Ovary (tissue), 9 donors: ENCODE measurements around the gene PRDX6. TPM values are rescaled to one million over a fixed set of nuclear protein-coding genes. Genes with fewer than 3 reads are reported as not detected.
A peak's percentile ranks its signal among the peaks of the same experiment; 100 is the strongest.
"Not testable (repeated sequence)": the region's sequence is repeated elsewhere in the genome, so short reads cannot be mapped to it uniquely, and the experiment has no call there.

Experiments
- DNase-seq, 5 donors: peaks; one replicate each; pipeline ENCODE4 v3.0.0-alpha.2; 2019 to 2020
- H3K27ac ChIP-seq, 2 donors: fragments of 200-600 bp; one replicate each; pipeline versions ENCODE4 v1.5.1 to v1.8.0; 2019 to 2022
- H3K27me3 ChIP-seq: fragments of 200-600 bp; one replicate; pipeline ENCODE4 v1.8.0; 2022
- H3K36me3 ChIP-seq: fragments of 200-600 bp; sonication (generic); one replicate; pipeline ENCODE4 v1.5.1; 2019
- H3K4me1 ChIP-seq: one replicate; pipeline ENCODE4 v1.8.1; 2013; ENCODE audit warnings: mild to moderate bottlenecking, moderate library complexity; ENCODE audit not compliant: insufficient read depth
- H3K4me3 ChIP-seq: fragments of 200-600 bp; sonication (generic); one replicate; pipeline ENCODE4 v1.5.1; 2017
- H3K9me3 ChIP-seq, 2 donors: fragments of 200-600 bp in 1 of 2; sonication (generic) in 1 of 2; one replicate each; pipeline versions ENCODE4 v1.5.1 to v1.8.1; 2013 to 2019; ENCODE audit warnings: mild to moderate bottlenecking in 1 of 2, moderate library complexity in 1 of 2
- EP300 ChIP-seq: sonication (generic); formaldehyde crosslinking; IDR thresholded peaks from one replicate; pipeline ENCODE4 v1.6.1; 2017; ENCODE audit warnings: antibody characterized with exemption
- POLR2A ChIP-seq: fragments of 450-650 bp; IDR thresholded peaks from one replicate; pipeline ENCODE4 v1.6.1; 2017; ENCODE audit warnings: antibody characterized with exemption, mild to moderate bottlenecking, moderate library complexity
- WGBS, 3 donors: extraction: QIAGEN DNeasy Blood & Tissue Kit in 1 of 3; methylation state at CpG; one replicate each; pipeline versions ENCODE4 v1.1.5 to v1.1.7; 2013 to 2017; 5-methylcytosine and 5-hydroxymethylcytosine counted together
- intact Hi-C, 4 donors: fragments of 100-400 bp; cut with DNase I; formaldehyde crosslinking; loops; one replicate each; pipeline versions ENCODE4 v1.11.0 to v1.15.1; 2022 to 2023
- polyA plus RNA-seq, 2 donors: library from polyadenylated mRNA; stranded (reverse); fragments of 200-250 nt in 1 of 2; fragments of 350-450 nt in 1 of 2; fragmentation: Illumina TruSeq in 1 of 2; extraction: RNeasy Lipid Tissue Mini Kit (QIAGEN cat#74804) in 1 of 2; gene quantifications; one replicate each; pipeline ENCODE4 v1.2.3, GENCODE V29; 2013 to 2014
- total RNA-seq, 7 donors: library from RNA; depleted of rRNA in 2 of 7; stranded (reverse); fragments of >200 nt in 2 of 7; fragmentation: NEBNext Ultra II Directional in 3 of 7; extraction: Animal tissue kit (Norgen Biotek cat#: 25700) in 3 of 7; gene quantifications; one replicate each; pipeline versions ENCODE4 v1.1.0 to v1.2.4, GENCODE V29; 2016 to 2023
- TF ChIP-seq, protein P1 (sequence below), 3 donors: fragments of 450-650 bp in 2 of 3; fragments of 200-600 bp in 1 of 3; IDR thresholded peaks; one replicate each; pipeline versions ENCODE4 v1.5.1 to v1.8.0; 2016 to 2022; ENCODE audit warnings: antibody characterized with exemption in 3 of 3, mild to moderate bottlenecking in 1 of 3
- donor health status: DM: no; HTN: no; CAD: no; lungs with moderate emphysema.
- donor health status: DM: no; HTN: no; CAD: no.
- donor health status: Bipolar disorder and iron deficiency.
- donor health status: DM: yes; HTN: yes; CAD: no.
- donor health status: DM: no; HTN: no; CAD: no.
- donor health status: DM: yes; HTN: yes; CAD: no.

PRDX6 gene
- total and polyA plus RNA-seq, 9 donors = 111 to 278 (median 198) TPM

- Histone ChIP-seq H3K4me1 (no peaks in the 10 kb centered on the region), H3K36me3 (no peaks in the 10 kb centered on the region), H3K27ac (no peak overlapping the region), H3K9me3 (peaks cover 0 to 7% of the 10 kb centered on the region in 2 donors), H3K4me3 (no peak overlapping the region), H3K27me3 (no peaks in the 10 kb centered on the region)
- WGBS, 3 donors = 86 to 93% (median 93%) methylated on average over 3 of the region's 3 CpGs
- intact Hi-C loops = no loop called here
- TF ChIP-seq, protein P1, sequence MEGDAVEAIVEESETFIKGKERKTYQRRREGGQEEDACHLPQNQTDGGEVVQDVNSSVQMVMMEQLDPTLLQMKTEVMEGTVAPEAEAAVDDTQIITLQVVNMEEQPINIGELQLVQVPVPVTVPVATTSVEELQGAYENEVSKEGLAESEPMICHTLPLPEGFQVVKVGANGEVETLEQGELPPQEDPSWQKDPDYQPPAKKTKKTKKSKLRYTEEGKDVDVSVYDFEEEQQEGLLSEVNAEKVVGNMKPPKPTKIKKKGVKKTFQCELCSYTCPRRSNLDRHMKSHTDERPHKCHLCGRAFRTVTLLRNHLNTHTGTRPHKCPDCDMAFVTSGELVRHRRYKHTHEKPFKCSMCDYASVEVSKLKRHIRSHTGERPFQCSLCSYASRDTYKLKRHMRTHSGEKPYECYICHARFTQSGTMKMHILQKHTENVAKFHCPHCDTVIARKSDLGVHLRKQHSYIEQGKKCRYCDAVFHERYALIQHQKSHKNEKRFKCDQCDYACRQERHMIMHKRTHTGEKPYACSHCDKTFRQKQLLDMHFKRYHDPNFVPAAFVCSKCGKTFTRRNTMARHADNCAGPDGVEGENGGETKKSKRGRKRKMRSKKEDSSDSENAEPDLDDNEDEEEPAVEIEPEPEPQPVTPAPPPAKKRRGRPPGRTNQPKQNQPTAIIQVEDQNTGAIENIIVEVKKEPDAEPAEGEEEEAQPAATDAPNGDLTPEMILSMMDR (IDR thresholded peaks at IDR 0.05) = no peak
- TF ChIP-seq POLR2A (no peak), EP300 (no peak)
- DNase-seq = no peak
These were observed 7.5 kb upstream of the PRDX6 start for GRCh38 chr1:173469656-173470055.

DNA sequence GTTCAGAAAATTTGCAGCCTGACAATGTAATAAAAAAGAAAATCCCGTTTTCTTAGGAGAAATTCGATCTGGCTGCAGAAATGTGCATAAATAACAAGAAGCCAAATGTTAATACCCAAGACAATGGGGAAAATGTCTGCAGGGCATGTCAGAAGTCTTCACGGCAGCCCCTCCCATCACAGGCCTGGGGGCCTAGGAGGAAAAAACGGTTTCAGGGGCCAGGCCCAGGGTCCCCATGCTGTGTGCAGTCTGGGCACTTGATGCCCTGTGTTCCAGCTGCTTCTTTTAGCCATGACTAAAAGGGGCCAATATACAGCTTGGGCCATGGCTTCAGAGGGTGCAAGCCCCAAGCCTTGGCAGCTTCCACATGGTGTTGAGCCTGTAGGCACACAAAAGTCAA is 6.5 kb upstream of the PRDX6 start:
- Histone ChIP-seq H3K4me1 (no peaks in the 10 kb centered on the region), H3K27ac (no peak overlapping the region), H3K27me3 (no peaks in the 10 kb centered on the region), H3K36me3 (no peaks in the 10 kb centered on the region), H3K4me3 (no peak overlapping the region), H3K9me3 (peaks cover 0 to 7% of the 10 kb centered on the region in 2 donors)
- no peak for TF ChIP-seq EP300
- no peak for TF ChIP-seq POLR2A
- TF ChIP-seq, protein P1 (IDR thresholded peaks at IDR 0.05) = no peak
- intact Hi-C loops = no loop called here
- no peak for DNase-seq
- 92 to 95% (median 94%) methylated on average over 4 of the region's 4 CpGs for WGBS, 3 donors

DNA sequence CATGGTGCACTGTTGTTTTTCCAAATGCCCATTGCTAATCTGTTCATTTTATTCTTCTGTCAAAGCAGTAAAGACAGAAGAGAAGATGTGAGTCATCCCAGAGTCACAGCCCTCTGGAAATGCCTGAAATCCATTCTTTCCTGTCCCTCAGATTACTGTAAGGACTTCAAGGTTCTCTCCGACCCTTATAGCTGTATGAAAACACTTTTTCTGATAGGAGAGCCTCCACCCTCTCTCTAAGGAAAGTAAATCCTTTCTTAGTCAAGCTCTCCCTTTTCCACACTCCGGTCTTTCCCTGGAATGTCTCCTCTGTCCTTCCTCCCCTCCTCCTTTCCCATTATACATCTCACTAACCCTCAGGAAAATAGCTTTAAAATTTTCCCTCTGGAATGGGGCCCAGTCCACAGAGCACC is 3.5 kb upstream of the PRDX6 start:
- H3K27me3 ChIP-seq = no peaks in the 10 kb centered on the region
- WGBS, 3 donors = 12 to 35% (median 14%) methylated on average over 2 of the region's 2 CpGs
- H3K36me3 ChIP-seq = no peaks in the 10 kb centered on the region
- TF ChIP-seq POLR2A = no peak
- peaks cover 0 to 7% of the 10 kb centered on the region in 2 donors for H3K9me3 ChIP-seq
- peaks cover 3% of the 10 kb centered on the region for H3K4me1 ChIP-seq
- intact Hi-C loops = no loop called here
- peak overlapping the region in 1 of 2 donors; percentile 25 for H3K27ac ChIP-seq
- H3K4me3 ChIP-seq = no peak overlapping the region
- no peak for DNase-seq

GRCh38 chr1:173474097-173474779 is 2.9 kb upstream of the PRDX6 start:
- Histone ChIP-seq H3K4me1 (peaks cover 4% of the 10 kb centered on the region), H3K27me3 (no peaks in the 10 kb centered on the region), H3K27ac (peak overlapping the region in 1 of 2 donors; percentile 25), H3K36me3 (no peaks in the 10 kb centered on the region), H3K4me3 (no peak overlapping the region), H3K9me3 (peaks cover 0 to 7% of the 10 kb centered on the region in 2 donors)
- no peak for DNase-seq
- 76 to 87% (median 82%) methylated on average over 5 of the region's 5 CpGs for WGBS, 3 donors
- intact Hi-C loops = no loop called here
- TF ChIP-seq POLR2A (no peak), EP300 (no peak)
- TF ChIP-seq, protein P1 (IDR thresholded peaks at IDR 0.05) = no peak

DNA sequence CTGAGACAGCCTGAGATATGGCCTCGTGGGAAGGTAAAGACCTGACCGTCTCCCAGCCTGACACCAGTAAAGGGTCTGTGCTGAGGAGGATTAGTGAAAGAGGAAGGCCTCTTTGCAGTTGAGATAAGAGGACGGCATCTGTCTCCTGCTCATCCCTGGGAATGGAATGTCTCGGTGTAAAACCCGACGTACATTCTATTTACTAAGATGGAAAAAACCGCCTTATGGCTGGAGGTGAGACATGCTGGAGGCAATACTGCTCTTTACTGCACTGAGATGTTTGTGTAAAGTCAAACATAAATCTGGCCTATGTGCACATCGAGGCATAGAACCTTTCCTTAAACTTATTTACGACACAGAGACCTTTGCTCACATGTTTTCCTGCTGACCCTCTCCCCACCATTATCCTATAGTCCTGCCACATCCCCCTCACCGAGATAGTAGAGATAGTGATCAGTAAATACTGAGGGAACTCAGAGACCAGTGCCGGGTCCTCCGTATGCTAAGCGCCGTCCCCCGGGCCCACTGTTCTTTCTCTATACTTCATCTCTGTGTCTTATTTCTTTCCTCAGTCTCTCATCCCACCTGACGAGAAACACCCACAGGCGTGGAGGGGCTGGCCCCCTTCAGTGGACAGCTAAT is 2.2 kb upstream of the PRDX6 start:
- H3K27me3 ChIP-seq, H3K9me3 ChIP-seq, H3K4me3 ChIP-seq, H3K4me1 ChIP-seq, H3K36me3 ChIP-seq: not testable (repeated sequence)
- 59 to 74% (median 65%) methylated on average over 17 of the region's 17 CpGs for WGBS, 3 donors
- intact Hi-C loops = loop anchor here in 2 of 4 donors (5.0 kb wide), 3 partner anchors 43 to 392 kb away; partner anchors contain the start of genes CENPL (in 1 of the 2), DARS2 (in 1 of the 2), GAS5 (in 1 of the 2) and ZBTB37 (in 1 of the 2)
- H3K27ac ChIP-seq = peak overlapping the region in 1 of 2 donors; percentile 25
- DNase-seq = peak in 1 of 5 donors; percentile 17
